Upper lobe of left lung (tissue), 6 donors: ENCODE results near the gene RGS7. TPM values are rescaled to one million over a fixed set of nuclear protein-coding genes. Genes with fewer than 3 reads are reported as not detected.

ENCODE experiments used
- ATAC-seq, 2 donors: fragments of 200-7000 bp; cut with Tn5 transposase; one replicate each; pipeline ENCODE4 v1.9.1; 2022; ENCODE audit warnings: mild to moderate bottlenecking in 2 of 2, moderate library complexity in 2 of 2; ENCODE audit not compliant: low FRiP score in 2 of 2
- DNase-seq, 2 donors: peaks; one replicate each; pipeline ENCODE4 v3.0.0-alpha.2; 2019 to 2020
- H3K27ac ChIP-seq, 4 donors: fragments of 200-600 bp; sonication (generic); one replicate each; pipeline ENCODE4 v1.5.1; 2016 to 2019
- H3K27me3 ChIP-seq, 4 donors: fragments of 200-600 bp; sonication (generic); one replicate each; pipeline ENCODE4 v1.5.1; 2017 to 2019
- H3K36me3 ChIP-seq, 4 donors: fragments of 200-600 bp; sonication (generic); one replicate each; pipeline ENCODE4 v1.5.1; 2016 to 2019
- H3K4me1 ChIP-seq, 4 donors: fragments of 200-600 bp; sonication (generic); one replicate each; pipeline ENCODE4 v1.5.1; 2018 to 2019
- H3K4me3 ChIP-seq, 4 donors: fragments of 200-600 bp; sonication (generic); one replicate each; pipeline ENCODE4 v1.5.1; 2017 to 2019; ENCODE audit warnings: mild to moderate bottlenecking in 2 of 4, moderate library complexity in 1 of 4
- H3K9me3 ChIP-seq, 4 donors: fragments of 200-600 bp; sonication (generic); one replicate each; pipeline ENCODE4 v1.5.1; 2018 to 2019
- CTCF ChIP-seq, 6 experiments: fragments of 450-650 bp in 4 of 6; fragments of 200-600 bp in 2 of 6; sonication (generic) in 2 of 6; IDR thresholded peaks; one replicate each; pipeline ENCODE4 v1.5.1; 2016 to 2019; ENCODE audit warnings: antibody characterized with exemption in 6 of 6
- EP300 ChIP-seq, 4 donors: sonication (generic); formaldehyde crosslinking; IDR thresholded peaks; one replicate each; pipeline ENCODE4 v1.5.1; 2017; ENCODE audit warnings: antibody characterized with exemption in 4 of 4, control low read depth in 2 of 4
- POLR2A ChIP-seq, 4 donors: fragments of 450-650 bp; IDR thresholded peaks; one replicate each; pipeline ENCODE4 v1.5.1; 2016 to 2017; ENCODE audit warnings: antibody characterized with exemption in 4 of 4, mild to moderate bottlenecking in 2 of 4
- POLR2AphosphoS5 ChIP-seq, 2 donors: sonication (generic); formaldehyde crosslinking; IDR thresholded peaks; one replicate each; pipeline ENCODE4 v1.5.1; 2017; ENCODE audit warnings: antibody characterized with exemption in 2 of 2
- WGBS, 2 donors: methylation state at CpG; one replicate each; pipeline ENCODE4 v1.1.5; 2017 to 2018; 5-methylcytosine and 5-hydroxymethylcytosine counted together
- total RNA-seq, 6 donors: library from RNA; depleted of rRNA in 4 of 6; stranded (reverse); fragments of >200 nt in 4 of 6; gene quantifications; one replicate each; pipeline versions ENCODE4 v1.1.0 to v1.2.1, GENCODE V29; 2016 to 2021
- donor health status: DM: no; HTN: no; CAD: no; lungs with moderate emphysema.
- donor health status: DM: no; HTN: yes; CAD: no; lungs with severe emphysema.

The RGS7 gene
- total RNA-seq, 6 donors from 2014 or later: 0.15 TPM; not detected in 5

GRCh38 chr1:241375886-241376285 is 18.9 kb upstream of the RGS7 start:
- no peak for DNase-seq
- no peak overlapping the region for H3K27ac ChIP-seq
- no peak overlapping the region for H3K4me3 ChIP-seq
- no peaks in the 10 kb centered on the region for H3K27me3 ChIP-seq
- no peak for TF ChIP-seq CTCF (IDR thresholded peaks at IDR 0.05)
- no peak for TF ChIP-seq POLR2AphosphoS5 (IDR thresholded peaks at IDR 0.05)
- no peak for TF ChIP-seq EP300 (IDR thresholded peaks at IDR 0.05)
- no peak for TF ChIP-seq POLR2A (IDR thresholded peaks at IDR 0.05)
- 66 to 69% methylated on average over 3 of the region's 3 CpGs for WGBS, 2 donors
- peaks cover 0 to 4% (median 0%) of the 10 kb centered on the region in 4 donors for H3K9me3 ChIP-seq
- ATAC-seq: no peak
- H3K4me1 ChIP-seq: no peaks in the 10 kb centered on the region
- no peaks in the 10 kb centered on the region for H3K36me3 ChIP-seq

- H3K4me1 ChIP-seq: no peaks in the 10 kb centered on the region
- H3K36me3 ChIP-seq: no peaks in the 10 kb centered on the region
- H3K27ac ChIP-seq: no peak overlapping the region
- no peaks in the 10 kb centered on the region for H3K27me3 ChIP-seq
- no peaks in the 10 kb centered on the region for H3K9me3 ChIP-seq
- ATAC-seq: no peak
- TF ChIP-seq CTCF (IDR thresholded peaks at IDR 0.05): no peak
- DNase-seq: no peak
- H3K4me3 ChIP-seq: no peak overlapping the region
- WGBS, 2 donors: 85 to 89% methylated on average over 4 of the region's 4 CpGs
Observed at GRCh38 chr1:241366196-241366595, 9.2 kb upstream of the RGS7 start.

GRCh38 chr1:241362350-241362749 is 5.3 kb upstream of the RGS7 start:
- ATAC-seq (peak in 1 of 2 donors; percentile 65), DNase-seq (no peak)
- Histone ChIP-seq H3K36me3 (no peaks in the 10 kb centered on the region), H3K9me3 (no peaks in the 10 kb centered on the region), H3K4me1 (peaks cover 0 to 1% (median 0%) of the 10 kb centered on the region in 4 donors), H3K4me3 (no peak overlapping the region), H3K27ac (no peak overlapping the region), H3K27me3 (no peaks in the 10 kb centered on the region)
- whole genome bisulfite sequencing, 2 donors: 53% methylated on average over 4 of the region's 4 CpGs
- TF ChIP-seq CTCF (IDR thresholded peaks at IDR 0.05): no peak

- H3K27me3 ChIP-seq: peaks cover 0 to 10% (median 3%) of the 10 kb centered on the region in 4 donors
- no peak overlapping the region for H3K27ac ChIP-seq
- no peaks in the 10 kb centered on the region for H3K9me3 ChIP-seq
- 15% methylated on average over 21 to 30 of the region's 33 CpGs for WGBS, 2 donors
- ATAC-seq (no peak), DNase-seq (no peak)
- H3K36me3 ChIP-seq: no peaks in the 10 kb centered on the region
- TF ChIP-seq POLR2AphosphoS5 (IDR thresholded peaks at IDR 0.05) (no peak), EP300 (IDR thresholded peaks at IDR 0.05) (no peak), CTCF (IDR thresholded peaks at IDR 0.05) (no peak), POLR2A (IDR thresholded peaks at IDR 0.05) (no peak)
- H3K4me1 ChIP-seq: peaks cover 0 to 12% (median 2%) of the 10 kb centered on the region in 4 donors
- H3K4me3 ChIP-seq: peak overlapping the region in 3 of 4 donors; percentile 47 to 62 (median 58)
Observed at GRCh38 chr1:241357366-241358340, 648 bp upstream of the RGS7 start.

GRCh38 chr1:241356187-241356518 is 852 bp downstream of the RGS7 start:
- TF ChIP-seq POLR2AphosphoS5 (IDR thresholded peaks at IDR 0.05): no peak
- TF ChIP-seq CTCF (IDR thresholded peaks at IDR 0.05): no peak
- no peak for TF ChIP-seq POLR2A (IDR thresholded peaks at IDR 0.05)
- TF ChIP-seq EP300 (IDR thresholded peaks at IDR 0.05): no peak
- no peak for ATAC-seq

More at GRCh38 chr1:241356187-241356518, 852 bp downstream of the RGS7 start:
- no peak for DNase-seq
- 1 to 10% methylated on average over 11 to 14 of the region's 14 CpGs for WGBS, 2 donors
- no peaks in the 10 kb centered on the region for H3K36me3 ChIP-seq
- H3K4me1 ChIP-seq: peaks cover 0 to 12% (median 2%) of the 10 kb centered on the region in 4 donors
- no peaks in the 10 kb centered on the region for H3K9me3 ChIP-seq
- H3K27ac ChIP-seq: no peak overlapping the region
- peaks cover 0 to 10% (median 3%) of the 10 kb centered on the region in 4 donors for H3K27me3 ChIP-seq
- peak overlapping the region in 3 of 4 donors; percentile 47 to 62 (median 58) for H3K4me3 ChIP-seq
